H1 (cell line): ENCODE data around the gene CENPX. TPM values are rescaled to one million over a fixed set of nuclear protein-coding genes. Genes with fewer than 3 reads are reported as not detected.

Source experiments
- CTCF ChIA-PET: fragments of 300-600 bp; sonication (Branson Sonifier 250); formaldehyde crosslinking; loops from one replicate; lab custom pipeline; 2021; ENCODE audit not compliant: partially characterized antibody; lab: Charles Lee
- POLR2A ChIA-PET: fragments of 300-600 bp; sonication (Branson Sonifier 250); formaldehyde crosslinking; loops from one replicate; lab custom pipeline; 2021; ENCODE audit warnings: inconsistent platforms; ENCODE audit not compliant: partially characterized antibody; lab: Charles Lee
- DNase-seq, 2 experiments: peaks; one replicate each; pipeline versions ENCODE4 v3.0.0 to v3.0.0-alpha.2; 2010 to 2022; ENCODE audit warnings: low spot score in 2 of 2, low read depth in 1 of 2, mixed read lengths in 1 of 2
- FAIRE-seq: peaks from 2 replicates; lab custom pipeline; 2011; peaks lifted over from hg19 to GRCh38; lab: Jason Lieb, UNC
- H2AFZ ChIP-seq: 2 replicates; pipeline ENCODE4 v1.8.1; 2012; ENCODE audit warnings: low read length, inconsistent platforms
- H2AK5ac ChIP-seq: 2 replicates; pipeline ENCODE4 v1.6.1; 2013; ENCODE audit warnings: low read depth, low read length
- H2BK120ac ChIP-seq: replicated peaks from 2 replicates; pipeline ENCODE3; 2013; ENCODE audit warnings: low read depth, low read length, inconsistent platforms
- H2BK12ac ChIP-seq: 2 replicates; pipeline ENCODE4 v1.6.1; 2013; ENCODE audit warnings: low read depth, low read length
- H2BK15ac ChIP-seq: 2 replicates; pipeline ENCODE4 v1.6.1; 2013; ENCODE audit warnings: low read length
- H2BK20ac ChIP-seq: 2 replicates; pipeline ENCODE4 v1.6.1; 2013; ENCODE audit warnings: low read length
- H2BK5ac ChIP-seq: 2 replicates; pipeline ENCODE4 v1.6.1; 2013; ENCODE audit warnings: low read depth, low read length
- H3K14ac ChIP-seq: 2 replicates; pipeline ENCODE4 v1.6.1; 2013; ENCODE audit warnings: inconsistent platforms; ENCODE audit not compliant: insufficient read length
- H3K18ac ChIP-seq: 2 replicates; pipeline ENCODE4 v1.6.1; 2013; ENCODE audit warnings: low read length; ENCODE audit errors: extremely low read depth
- H3K23ac ChIP-seq: 2 replicates; pipeline ENCODE4 v1.6.1; 2013; ENCODE audit warnings: inconsistent platforms; ENCODE audit not compliant: insufficient read length
- H3K23me2 ChIP-seq: 2 replicates; pipeline ENCODE4 v1.6.1; 2013; ENCODE audit warnings: low read depth, low read length
- H3K27ac ChIP-seq: 2 replicates; pipeline ENCODE4 v1.6.1; 2011; ENCODE audit warnings: low read depth, low read length, inconsistent platforms
- H3K27me3 ChIP-seq, 4 experiments: replicated peaks in 1 of 4; 1 replicate in 1 of 4; 2 replicates in 3 of 4; pipeline versions ENCODE4 v1.6.1 to v1.8.1; 2011 to 2013; ENCODE audit warnings: low read length in 3 of 4, mild to moderate bottlenecking in 3 of 4, inconsistent platforms in 2 of 4, mixed read lengths in 2 of 4, moderate library complexity in 1 of 4; ENCODE audit not compliant: control insufficient read depth in 3 of 4, insufficient read depth in 3 of 4; ENCODE audit errors: extremely low read depth in 1 of 4
- H3K36me3 ChIP-seq, 4 experiments: 2 replicates each; pipeline versions ENCODE4 v1.6.1 to v1.8.1; 2011 to 2013; ENCODE audit warnings: mild to moderate bottlenecking in 4 of 4, low read length in 3 of 4, moderate library complexity in 2 of 4, control low read depth in 1 of 4, inconsistent platforms in 1 of 4; ENCODE audit not compliant: insufficient read depth in 4 of 4, control insufficient read depth in 2 of 4
- H3K4ac ChIP-seq: replicated peaks from 2 replicates; pipeline ENCODE3; 2013; ENCODE audit warnings: low read length, low read depth, mixed read lengths, inconsistent platforms; ENCODE audit not compliant: insufficient read length
- H3K4me1 ChIP-seq, 4 experiments: replicated peaks in 1 of 4; 1 replicate in 1 of 4; 2 replicates in 3 of 4; pipeline versions ENCODE4 v1.6.1 to v1.8.1; 2011 to 2013; ENCODE audit warnings: low read length in 3 of 4, inconsistent platforms in 2 of 4, mixed read lengths in 1 of 4; ENCODE audit not compliant: insufficient read depth in 4 of 4, control insufficient read depth in 3 of 4
- H3K4me2 ChIP-seq, 2 experiments: 2 replicates each; pipeline versions ENCODE4 v1.6.1 to v1.8.1; 2011 to 2013; ENCODE audit warnings: low read depth in 2 of 2, low read length in 2 of 2, control low read depth in 1 of 2, inconsistent platforms in 1 of 2, mild to moderate bottlenecking in 1 of 2; ENCODE audit not compliant: insufficient read depth in 1 of 2
- H3K4me3 ChIP-seq, 4 experiments: fragments of 200-600, 300-600 bp in 1 of 4; sonication (generic), shearing (Covaris generic), sonication (Bioruptor Twin) in 1 of 4; 2 replicates each; pipeline versions ENCODE4 v1.5.1 to v1.8.1; 2011 to 2016; ENCODE audit warnings: low read length in 4 of 4, low read depth in 3 of 4, control low read depth in 2 of 4, inconsistent platforms in 2 of 4, mild to moderate bottlenecking in 2 of 4, mixed read lengths in 1 of 4, moderate library complexity in 1 of 4; ENCODE audit not compliant: insufficient read depth in 2 of 4; ENCODE audit errors: extremely low read depth in 1 of 4
- H3K56ac ChIP-seq: replicated peaks from 2 replicates; pipeline ENCODE3; 2013; ENCODE audit warnings: low read depth, mild to moderate bottlenecking, mixed read lengths, low read length, inconsistent platforms; ENCODE audit not compliant: insufficient read length
- H3K79me1 ChIP-seq: 2 replicates; pipeline ENCODE4 v1.6.1; 2013; ENCODE audit warnings: low read depth, low read length, control low read depth
- H3K79me2 ChIP-seq, 2 experiments: 2 replicates each; pipeline versions ENCODE4 v1.6.1 to v1.8.1; 2012 to 2013; ENCODE audit warnings: low read length in 2 of 2, mild to moderate bottlenecking in 2 of 2, inconsistent platforms in 1 of 2; ENCODE audit not compliant: insufficient read depth in 2 of 2, control insufficient read depth in 1 of 2
- H3K9ac ChIP-seq, 4 experiments: replicated peaks in 1 of 4; 1 replicate in 1 of 4; 2 replicates in 3 of 4; pipeline versions ENCODE4 v1.6.1 to v1.8.1; 2011 to 2013; ENCODE audit warnings: low read depth in 3 of 4, low read length in 3 of 4, control low read depth in 2 of 4, mild to moderate bottlenecking in 2 of 4, moderate library complexity in 2 of 4, inconsistent platforms in 1 of 4; ENCODE audit errors: extremely low read depth in 1 of 4
- H3K9me3 ChIP-seq, 2 experiments: 2 replicates each; pipeline versions ENCODE4 v1.6.1 to v1.8.1; 2012 to 2013; ENCODE audit warnings: mild to moderate bottlenecking in 2 of 2, moderate library complexity in 2 of 2, control low read depth in 1 of 2, inconsistent platforms in 1 of 2, low read depth in 1 of 2, low read length in 1 of 2, mixed read lengths in 1 of 2; ENCODE audit not compliant: insufficient read depth in 2 of 2
- H4K20me1 ChIP-seq, 2 experiments: replicated peaks in 1 of 2; 2 replicates each; pipeline versions ENCODE3 to v1.8.1; 2011 to 2013; ENCODE audit warnings: inconsistent platforms in 2 of 2, low read length in 2 of 2, mild to moderate bottlenecking in 1 of 2; ENCODE audit not compliant: insufficient read depth in 2 of 2, control insufficient read depth in 1 of 2
- H4K5ac ChIP-seq: 2 replicates; pipeline ENCODE4 v1.6.1; 2013; ENCODE audit warnings: low read length, low read depth, mixed read lengths, inconsistent platforms; ENCODE audit not compliant: insufficient read length
- H4K8ac ChIP-seq: 2 replicates; pipeline ENCODE4 v1.8.0; 2013; ENCODE audit warnings: mild to moderate bottlenecking, moderate library complexity, low read length, inconsistent platforms; ENCODE audit not compliant: insufficient read depth; ENCODE audit errors: extremely low read depth
- H4K91ac ChIP-seq: replicated peaks from 2 replicates; pipeline ENCODE3; 2013; ENCODE audit warnings: low read length, mixed read lengths, inconsistent platforms; ENCODE audit not compliant: insufficient read length
- EGR1 ChIP-seq: IDR thresholded peaks from 2 replicates; pipeline ENCODE4 v1.6.1; 2011; ENCODE audit warnings: low read depth, low read length, borderline replicate concordance
- NANOG ChIP-seq: IDR thresholded peaks from 2 replicates; pipeline ENCODE4 v1.6.1; 2011; ENCODE audit warnings: low read length, low read depth, mild to moderate bottlenecking, inconsistent platforms; ENCODE audit not compliant: insufficient read depth, poor library complexity, severe bottlenecking
- SP4 ChIP-seq: IDR thresholded peaks from 2 replicates; pipeline ENCODE4 v1.6.1; 2012; ENCODE audit warnings: low read length, inconsistent platforms
- WGBS, 2 experiments: shearing (Covaris generic) in 1 of 2; methylation state at CpG; one replicate each; pipeline versions ENCODE4 v1.1.6 to v1.1.7; 2013 to 2015; ENCODE audit warnings: low lambda C conversion rate in 2 of 2, mixed read lengths in 2 of 2, inconsistent platforms in 1 of 2, low coverage in 1 of 2, missing lambda C conversion rate in 1 of 2; ENCODE audit not compliant: insufficient replicate concordance in 2 of 2, insufficient coverage in 1 of 2, insufficient read length in 1 of 2; ENCODE audit errors: extremely low coverage in 1 of 2, missing lambda C conversion rate in 1 of 2; 5-methylcytosine and 5-hydroxymethylcytosine counted together
- polyA plus RNA-seq, 7 experiments: library from polyadenylated mRNA; depleted of rRNA in 3 of 7; stranded (reverse) in 5 of 7; unstranded in 2 of 7; fragments of >200 nt in 5 of 7; fragments of 200-250 nt in 2 of 7; gene quantifications; 1 replicate in 5 of 7; 2 replicates in 1 of 7; 4 replicates in 1 of 7; pipeline versions ENCODE4 v1.2.1 to v1.2.3, GENCODE V29; 2011 to 2013; ENCODE audit warnings: missing spikeins in 2 of 7, mixed read lengths in 2 of 7
- total RNA-seq: library from RNA; stranded (reverse); fragmentation: NEBNext Ultra II Directional; extraction: Animal tissue kit (Norgen Biotek cat#: 25700); gene quantifications from 2 replicates; pipeline ENCODE4 v1.2.1, GENCODE V29; 2021

Gene CENPX
- total and polyA plus RNA-seq, 2 of the 8 experiments (the other 6 are each of a cell fraction or from before 2014, with no cell fraction given): 116 to 122 TPM

DNA sequence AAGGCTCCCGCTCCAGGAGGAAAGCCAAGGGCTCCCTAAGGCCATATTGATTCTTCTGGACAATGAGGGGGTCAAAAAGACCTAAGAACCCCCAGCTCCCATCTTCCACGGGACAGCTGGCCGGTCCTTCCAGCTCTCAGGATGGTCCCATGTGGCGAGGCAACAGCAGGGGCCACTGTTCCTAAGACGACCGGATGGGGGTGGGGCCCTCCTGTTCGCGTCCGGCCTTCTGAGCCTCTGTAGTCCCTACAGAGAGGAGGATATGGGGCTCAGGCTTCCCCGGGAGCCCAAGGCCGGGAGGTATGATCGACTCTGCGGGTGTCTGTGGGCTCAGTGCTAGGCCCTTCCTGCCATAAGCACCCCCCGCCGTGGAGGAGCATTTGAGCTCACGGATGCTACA, 20.8 kb upstream of the CENPX start:
- H3K14ac ChIP-seq: no peak overlapping the region
- 84% methylated on average over 16 of the region's 16 CpGs; no CpG with 5 or more reads in 1 of the 2 experiments for WGBS, 2 experiments
- H4K5ac ChIP-seq: peak overlapping the region; percentile 47
- H2BK20ac ChIP-seq: no peak overlapping the region
- no peak overlapping the region for H3K27ac ChIP-seq
- H3K56ac ChIP-seq: no peak overlapping the region
- peak overlapping the region; percentile 95 for H3K4ac ChIP-seq
- ChIA-PET POLR2A (interaction anchor here (0.7 to 1.5 kb wide), 17 partner anchors 9 to 174 kb away, joined by 3 to 10 read pairs (median 3); partner anchors contain the start of genes CENPX, GPS1, LRRC45 and RAC3), CTCF (interaction anchor here (0.8 to 2.7 kb wide), 5 partner anchors 14 to 79 kb away, joined by 3 to 28 read pairs (median 3); no protein-coding TSS in a partner anchor)
- H3K36me3 ChIP-seq: peaks cover 0 to 5% (median 2%) of the 10 kb centered on the region in 4 experiments; a peak in 3 of 8 replicates
- peak overlapping the region; percentile 83 for H4K8ac ChIP-seq
- no peaks in the 10 kb centered on the region for H3K79me2 ChIP-seq
- no peak overlapping the region; the same call in 1 of the 2 replicates for H2BK15ac ChIP-seq
- peak overlapping the region; percentile 97; the same call in 1 of the 2 replicates for H2BK12ac ChIP-seq
- TF ChIP-seq NANOG (no peak), EGR1 (no peak), SP4 (no peak)
- H4K91ac ChIP-seq: peak overlapping the region; percentile 96
- H2AFZ ChIP-seq: no peak overlapping the region
- H3K4me1 ChIP-seq: peaks cover 0 to 15% (median 7%) of the 10 kb centered on the region in 4 experiments; a peak in 4 of 7 replicates
- DNase-seq: peak in 1 of 2 experiments; percentile 57
- H3K9me3 ChIP-seq: no peaks in the 10 kb centered on the region
- peaks cover 0 to 4% (median 0%) of the 10 kb centered on the region in 4 experiments; a peak in 1 of 7 replicates for H3K27me3 ChIP-seq
- no peaks in the 10 kb centered on the region for H3K79me1 ChIP-seq
- H2BK5ac ChIP-seq: 0 out of 2 replicates have a peak overlapping the region, but pooled peaks have one; percentile 52
- H3K23me2 ChIP-seq: 0 out of 2 replicates have a peak, but pooled peaks cover 3% of the 10 kb centered on the region
- no peak for FAIRE-seq
- no peak overlapping the region for H3K4me3 ChIP-seq
- H4K20me1 ChIP-seq: peaks cover 0 to 6% of the 10 kb centered on the region in 2 experiments
- H3K9ac ChIP-seq: no peak overlapping the region
- H3K4me2 ChIP-seq: no peak overlapping the region
- H3K18ac ChIP-seq: peak overlapping the region; percentile 68
- no peak overlapping the region for H2BK120ac ChIP-seq
- H3K23ac ChIP-seq: no peak overlapping the region
- H2AK5ac ChIP-seq: no peak overlapping the region
